Dedifferentiated amniotic fluid mesenchymal stem cell (primary cell): ENCODE measurements around the gene ARHGAP23.
A peak's percentile ranks its signal among the peaks of the same experiment; 100 is the strongest.

Experiments
- DNase-seq: peaks from one replicate; pipeline ENCODE4 v3.0.0-alpha.2; 2016; ENCODE audit errors: extremely low spot score

Gene ARHGAP23

DNA sequence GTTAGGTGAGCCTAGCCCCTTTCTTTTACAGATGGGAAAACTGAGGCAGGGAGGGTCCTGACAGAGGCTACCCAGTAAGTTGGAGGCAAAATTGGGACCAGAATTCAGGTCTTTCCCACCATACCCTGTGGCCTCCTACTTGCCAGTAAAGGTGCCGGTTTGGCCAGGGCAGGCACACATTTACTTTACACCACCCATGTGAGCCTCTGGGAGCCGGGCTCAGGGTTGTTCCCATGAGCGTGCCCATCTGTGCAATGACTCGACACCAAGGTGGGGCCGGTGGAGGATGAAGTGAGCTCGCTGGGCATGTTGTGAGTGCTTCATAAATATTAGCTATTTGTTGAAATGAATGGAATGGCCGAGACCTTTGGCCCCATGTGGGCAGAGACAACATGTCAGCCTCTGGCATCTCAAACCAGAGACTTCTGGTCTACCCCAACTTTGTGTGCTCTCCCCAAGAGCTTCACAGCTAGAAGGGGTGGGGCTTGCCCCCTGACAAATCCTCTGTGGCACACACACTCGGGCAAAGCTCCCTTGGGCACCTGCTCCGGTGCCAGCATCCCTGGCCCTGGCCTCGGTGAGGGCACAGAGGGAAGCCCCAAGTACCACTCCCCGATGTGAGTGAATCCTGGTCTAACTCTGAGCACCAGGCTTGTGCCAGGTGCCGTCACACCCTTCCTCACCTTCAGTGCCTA lies 117.4 kb downstream of the ARHGAP23 start:
- no peak for DNase-seq

DNA sequence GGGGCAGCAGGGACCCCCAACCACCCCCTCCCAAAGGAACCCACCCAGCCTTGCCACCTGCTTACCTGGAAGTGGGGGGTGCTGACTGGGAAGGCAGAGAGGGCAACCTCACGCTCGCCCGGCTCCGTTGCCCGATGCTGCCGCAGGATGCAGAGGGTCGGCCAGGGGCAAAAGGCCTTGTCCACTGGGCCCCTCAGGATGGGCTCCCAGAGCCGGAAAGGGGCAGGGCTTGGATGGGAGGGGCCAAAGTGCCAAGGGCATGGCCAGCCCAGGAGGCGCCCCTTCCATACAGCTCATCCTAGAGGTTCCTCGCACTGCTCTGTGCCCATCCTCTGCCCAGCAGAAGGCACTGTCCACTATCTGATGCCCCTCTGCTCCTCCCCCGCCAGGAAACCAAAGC lies 118.1 kb downstream of the ARHGAP23 start:
- no peak for DNase-seq

DNA sequence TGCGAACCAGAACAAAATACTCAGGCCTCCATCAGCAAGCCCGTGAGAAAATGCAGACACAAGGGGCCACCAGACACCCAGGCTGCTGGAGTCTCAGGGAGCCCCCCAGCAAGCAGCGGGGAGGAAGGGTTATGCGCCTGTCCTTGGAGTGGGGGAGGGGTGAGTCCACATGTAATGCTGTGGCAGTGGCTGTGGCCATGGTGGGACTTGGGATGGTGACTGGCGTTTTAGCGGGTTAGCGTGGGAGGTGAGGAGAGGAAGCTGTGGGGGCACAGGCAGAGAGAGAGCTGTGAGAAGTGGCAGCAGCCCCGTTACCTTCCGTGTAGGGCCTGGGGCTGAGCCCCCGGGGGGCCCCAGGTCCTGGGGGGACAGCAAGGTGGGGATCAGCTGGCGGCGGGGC lies 119.2 kb downstream of the ARHGAP23 start:
- no peak for DNase-seq

DNA sequence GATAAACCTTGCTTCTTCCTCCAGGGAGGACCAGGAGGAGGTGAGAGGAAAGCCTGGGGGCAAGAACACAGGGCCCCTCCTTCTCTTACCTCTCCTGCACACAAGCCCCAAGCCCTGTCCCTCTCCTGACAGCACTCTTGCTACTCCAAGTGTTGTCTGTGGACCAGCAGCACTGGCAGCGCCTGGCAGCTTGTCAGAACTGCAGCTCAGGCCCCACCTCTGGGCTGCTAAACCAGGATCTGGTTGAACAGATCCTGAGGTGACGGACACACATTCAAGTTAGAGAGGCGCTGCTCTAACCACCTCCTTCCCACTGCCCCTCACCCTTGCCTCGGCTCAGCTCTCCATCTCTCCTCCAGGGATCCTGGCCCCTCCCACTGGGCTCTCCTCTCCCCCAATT lies 121.0 kb downstream of the ARHGAP23 start:
- no peak for DNase-seq

DNA sequence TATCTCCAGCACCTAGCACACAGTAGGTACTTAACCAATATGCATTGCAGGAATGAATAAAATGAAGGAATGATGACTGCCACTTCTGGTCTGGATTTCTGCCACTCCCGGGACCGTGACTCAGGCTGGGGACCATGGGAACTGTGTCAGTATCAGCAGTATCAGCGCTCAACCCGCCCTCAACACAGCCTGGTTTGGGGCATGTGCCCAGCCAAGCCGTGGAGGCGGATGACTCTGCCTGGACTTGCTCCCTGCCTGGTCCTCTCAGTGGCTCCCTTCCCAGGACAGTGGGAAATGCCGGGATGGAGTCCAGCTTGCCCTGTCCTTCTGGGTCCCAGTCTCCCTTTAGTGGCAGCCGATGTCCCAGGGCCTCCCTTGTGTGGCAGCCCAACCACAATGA lies 122.4 kb downstream of the ARHGAP23 start:
- no peak for DNase-seq

DNA sequence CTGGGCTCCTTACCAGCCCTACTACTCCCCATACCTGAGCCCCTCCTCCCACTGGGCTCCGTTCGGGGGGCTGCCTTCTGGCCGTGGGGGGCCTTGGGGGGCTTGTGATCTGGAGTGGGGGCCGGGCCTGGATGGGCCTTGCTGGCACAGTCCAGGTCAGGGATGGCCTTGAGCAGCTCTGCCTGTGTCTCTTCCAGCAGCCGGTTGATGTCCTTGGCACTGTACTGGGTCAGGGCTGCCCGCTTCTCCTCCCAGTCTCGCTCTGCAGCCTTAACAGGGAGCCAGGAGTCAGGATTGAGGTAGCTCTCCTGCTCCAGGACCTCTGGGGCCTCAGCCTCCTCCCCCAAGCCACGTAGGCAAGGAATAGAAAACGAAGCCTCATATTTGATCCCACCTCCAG lies 122.9 kb downstream of the ARHGAP23 start:
- no peak for DNase-seq

DNA sequence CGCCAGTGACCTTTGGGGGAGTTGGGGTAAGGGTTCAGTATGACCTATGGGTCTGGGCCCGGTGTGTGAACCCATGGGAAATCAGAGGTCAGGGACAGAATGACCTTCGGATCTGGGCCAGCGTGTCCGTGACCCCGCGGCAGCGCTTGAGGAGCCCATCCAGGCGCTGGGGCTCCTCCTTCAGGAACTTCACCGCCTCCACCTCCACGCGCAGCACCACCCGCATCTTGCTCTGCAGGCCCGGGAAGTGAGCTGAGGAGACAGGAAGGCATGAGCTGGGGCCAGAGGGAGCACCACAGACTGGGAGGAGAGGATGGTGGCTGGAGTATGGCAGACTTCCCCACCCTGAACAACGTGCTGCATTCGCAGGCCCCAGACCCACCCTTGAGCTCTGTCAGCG lies 124.1 kb downstream of the ARHGAP23 start:
- no peak for DNase-seq

DNA sequence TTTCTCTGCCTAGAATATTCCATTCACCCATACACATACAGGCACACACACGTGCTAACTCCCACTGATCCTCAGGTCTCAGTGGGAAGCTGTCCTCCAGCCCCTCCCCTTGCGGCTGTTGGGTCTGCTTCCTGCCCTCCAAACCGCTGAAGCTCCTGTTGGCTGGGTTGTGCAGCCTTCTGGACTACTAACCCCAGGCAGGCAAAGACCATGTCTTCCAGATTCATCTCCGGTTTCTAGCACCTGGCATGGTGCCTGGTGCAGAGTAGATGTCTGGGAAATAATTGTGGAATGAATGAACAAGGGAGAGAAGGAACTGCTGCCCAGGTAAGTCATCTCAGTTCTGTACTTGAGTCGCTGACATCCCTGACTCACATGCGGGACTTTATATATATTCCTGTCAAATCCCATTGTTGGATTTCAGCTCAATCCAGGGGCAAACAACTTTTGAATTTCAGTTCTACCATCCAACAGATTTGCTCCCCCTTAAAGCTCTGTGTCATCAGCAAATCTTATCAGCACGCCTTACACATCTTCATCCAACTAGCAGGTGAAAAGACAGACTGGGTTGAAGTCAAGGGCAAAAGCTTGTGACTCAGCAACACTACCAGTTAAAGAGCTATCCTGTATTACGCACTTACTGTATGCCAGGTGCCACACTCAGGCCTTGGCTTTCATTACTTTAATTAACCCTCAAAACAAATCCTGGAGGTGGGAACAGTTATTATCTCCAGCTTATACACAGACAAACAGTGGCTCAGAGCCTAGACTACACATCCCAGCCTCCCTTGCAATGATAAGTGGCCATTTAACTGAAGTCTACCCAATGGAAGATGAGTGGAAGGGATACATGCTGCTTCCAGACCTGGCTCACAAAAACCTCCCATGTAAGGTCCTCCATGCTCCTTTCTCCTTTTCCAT lies 126.4 kb downstream of the ARHGAP23 start:
- DNase-seq = no peak

DNA sequence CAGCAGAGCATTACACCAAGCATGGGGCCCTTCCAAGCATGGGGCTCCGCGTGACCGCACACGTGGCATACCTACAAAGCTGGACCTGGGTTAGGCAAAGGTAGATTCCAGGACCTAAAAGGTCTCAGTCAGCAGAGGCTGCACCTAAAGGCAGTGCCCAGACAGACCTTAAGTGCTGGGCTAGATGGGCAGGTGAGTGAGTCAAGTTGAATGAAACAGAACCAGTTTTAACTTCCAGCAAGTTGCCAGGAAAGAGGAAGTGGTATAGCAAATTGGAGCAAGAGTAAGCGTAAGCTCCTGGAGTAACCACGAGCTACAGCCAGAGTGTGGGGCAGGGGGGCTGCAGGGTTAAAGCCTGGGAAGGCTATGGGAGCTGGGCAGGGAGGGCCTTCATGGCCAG lies 128.0 kb downstream of the ARHGAP23 start:
- no peak for DNase-seq

DNA sequence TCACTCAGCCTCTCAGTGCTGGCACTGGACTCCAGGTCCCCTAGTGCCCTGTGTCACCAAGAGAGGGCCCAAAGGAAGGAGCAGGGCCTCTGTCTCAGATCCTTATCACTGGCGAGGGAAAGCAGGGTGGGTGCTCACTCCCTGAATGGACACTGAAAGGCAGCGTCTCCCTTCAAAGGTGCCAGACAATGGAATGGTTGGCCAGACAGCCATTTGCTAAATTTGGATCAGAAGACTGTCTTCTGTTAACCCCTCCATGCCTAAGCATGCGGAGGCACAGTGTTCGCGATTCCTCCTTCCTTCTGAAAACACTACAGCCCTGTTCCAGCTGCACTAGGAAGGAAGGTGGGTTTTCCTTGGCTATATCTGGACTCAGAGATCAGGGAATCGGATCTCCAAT lies 129.1 kb downstream of the ARHGAP23 start:
- DNase-seq = no peak

DNA sequence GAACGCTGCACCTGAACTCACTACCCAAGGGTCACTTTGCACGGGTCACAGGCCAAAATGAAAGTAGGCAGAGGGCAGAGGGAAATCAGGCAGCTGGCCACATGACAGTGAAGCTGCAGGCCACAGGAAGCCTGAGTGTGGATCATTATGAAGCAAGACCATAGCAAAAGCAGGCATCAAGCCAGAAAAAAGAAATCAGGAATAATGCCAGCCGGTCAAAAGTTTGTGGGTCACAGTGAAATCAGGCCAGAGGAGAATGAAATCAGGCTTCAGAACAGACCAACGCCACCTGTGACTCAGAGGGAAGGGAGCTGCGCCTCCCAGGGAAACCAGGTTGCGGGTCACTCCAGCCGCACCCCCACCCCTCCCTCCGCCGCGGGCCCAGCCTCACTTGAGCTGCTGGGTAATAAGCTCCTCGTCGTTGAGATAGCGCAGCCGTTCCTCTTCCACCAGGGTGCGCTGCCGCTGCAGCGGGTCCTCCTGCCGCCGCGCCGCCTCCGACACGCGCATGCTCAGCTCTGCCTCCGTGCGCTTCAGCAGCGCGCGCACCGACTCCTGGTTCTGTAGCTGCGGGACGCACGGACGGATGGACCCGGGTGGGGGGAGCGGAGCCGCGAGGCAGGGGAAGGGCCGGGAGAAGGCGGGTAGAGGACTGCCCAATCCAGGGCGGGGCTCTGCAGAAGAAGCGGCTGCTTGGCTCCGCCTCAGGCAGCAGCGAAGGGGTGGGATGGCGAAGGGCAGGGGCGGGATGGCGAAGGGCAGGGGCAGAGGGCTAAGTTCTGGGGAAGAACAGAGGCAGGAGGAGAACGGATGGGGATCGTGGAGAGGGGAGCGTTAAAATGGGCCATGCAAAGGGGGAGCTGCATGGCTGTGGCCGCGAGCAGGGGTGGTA lies 129.8 kb downstream of the ARHGAP23 start:
- DNase-seq = peak; percentile 89

DNA sequence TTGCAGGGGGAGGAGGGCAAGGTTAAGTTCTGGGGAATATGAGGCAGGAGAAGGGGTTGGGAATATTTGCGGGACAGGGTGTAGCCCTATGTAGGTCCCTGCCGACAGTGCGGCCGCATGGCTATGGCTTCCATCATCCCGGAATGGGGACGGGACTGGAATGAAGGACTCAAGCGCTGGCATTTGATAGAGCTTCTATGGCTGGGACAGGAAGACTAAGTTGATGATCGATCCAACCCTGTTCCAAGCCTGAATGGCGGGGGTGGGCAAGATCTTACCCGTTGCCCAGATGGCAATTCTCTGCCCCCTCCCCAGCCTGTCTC lies 130.4 kb downstream of the ARHGAP23 start:
- no peak for DNase-seq

DNA sequence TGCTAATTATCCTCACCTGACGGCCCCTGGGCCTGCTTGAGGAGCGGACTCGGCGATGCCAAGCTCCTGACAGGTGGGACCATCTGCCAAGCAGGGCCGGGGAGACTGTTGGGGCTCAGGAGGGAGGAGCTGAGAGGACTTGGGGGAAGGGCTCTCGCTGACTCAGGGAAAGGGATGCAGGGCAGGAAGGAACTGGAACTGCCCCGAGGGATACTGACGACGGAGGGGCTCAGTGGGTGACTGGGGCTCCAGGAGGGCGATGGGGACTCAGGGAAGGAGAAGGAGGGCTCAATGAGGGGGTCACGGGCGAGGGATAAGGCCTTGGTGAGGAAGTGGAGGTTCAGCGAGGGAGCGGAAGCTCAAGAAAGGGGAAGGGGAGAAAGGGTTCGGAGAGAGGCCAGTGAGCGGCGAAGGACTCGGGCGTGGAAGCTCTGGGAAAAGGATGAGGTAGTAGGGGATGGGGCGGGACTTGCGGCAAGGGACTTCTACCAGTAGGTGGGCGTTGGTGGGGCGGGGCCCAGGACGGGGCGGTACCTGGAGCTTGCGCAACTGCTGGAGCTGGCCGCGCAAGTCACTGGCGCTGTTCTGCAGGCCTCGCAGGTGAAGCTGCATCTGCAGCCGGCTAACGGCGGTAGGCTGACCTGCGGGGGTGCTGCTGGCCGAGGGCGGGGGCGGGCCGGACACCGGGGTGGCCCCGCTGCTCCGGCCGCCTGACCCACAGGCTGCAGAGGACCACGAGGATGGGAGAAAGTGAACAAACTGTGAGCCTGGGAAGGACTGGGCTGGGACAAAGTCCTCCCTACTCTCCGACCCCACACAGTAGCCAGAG lies 131.0 kb downstream of the ARHGAP23 start:
- DNase-seq = no peak

DNA sequence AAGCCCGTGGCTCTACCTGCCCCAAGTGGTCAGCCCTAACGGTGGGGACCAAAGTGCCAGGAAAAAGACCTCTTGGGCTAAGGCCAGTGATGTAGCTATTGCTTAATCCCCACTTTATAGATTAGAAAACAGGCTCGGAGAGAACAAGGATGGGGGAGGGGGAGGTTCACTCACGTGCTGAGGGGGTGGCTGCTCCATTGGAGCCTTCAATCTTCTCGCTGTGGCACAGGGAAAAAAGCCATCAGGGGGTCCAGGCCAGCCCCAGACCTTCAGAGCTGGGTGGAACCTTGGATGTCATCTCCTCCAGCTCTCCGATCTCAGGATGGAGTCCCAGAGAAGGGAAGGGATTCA lies 131.6 kb downstream of the ARHGAP23 start:
- DNase-seq = no peak

DNA sequence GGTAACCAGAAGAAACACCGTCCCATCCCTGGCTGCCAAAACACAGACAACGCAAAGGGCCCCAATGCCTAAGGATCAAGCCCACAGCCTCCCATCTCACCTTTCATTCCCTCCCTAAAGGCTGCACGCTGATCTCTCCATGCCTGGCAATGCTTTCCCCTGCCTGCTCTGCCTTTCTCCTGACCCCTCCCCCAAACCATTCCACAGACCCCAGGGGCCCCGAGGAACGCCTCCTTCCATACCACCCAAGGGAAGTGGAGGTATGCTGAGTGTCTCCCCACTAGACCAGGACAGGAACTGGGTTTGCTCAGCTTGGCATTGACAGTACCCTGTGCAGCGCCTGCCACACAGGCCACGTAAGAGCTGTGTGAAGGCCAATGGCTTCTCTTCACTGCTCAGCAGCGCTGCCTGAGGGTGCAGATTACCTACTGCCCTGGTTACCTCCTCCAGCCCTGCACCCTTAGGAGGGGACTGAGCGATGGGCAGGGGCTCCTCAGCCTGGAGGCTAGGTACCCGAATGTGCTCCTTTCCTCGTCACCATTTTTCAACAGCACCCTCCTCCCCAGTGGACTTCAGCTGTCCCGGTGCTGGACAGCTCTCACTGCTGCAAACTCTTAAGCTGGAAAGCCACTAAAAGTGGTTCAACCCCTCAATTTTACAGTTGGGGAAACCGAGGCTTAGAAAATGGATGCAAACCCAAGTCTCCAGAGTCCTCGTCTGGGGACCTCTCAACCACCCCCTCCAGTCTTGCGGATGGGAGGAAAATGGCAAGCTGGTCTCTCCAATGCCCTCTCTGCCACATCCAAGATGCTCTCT lies 132.4 kb downstream of the ARHGAP23 start:
- DNase-seq = peak; percentile 26

DNA sequence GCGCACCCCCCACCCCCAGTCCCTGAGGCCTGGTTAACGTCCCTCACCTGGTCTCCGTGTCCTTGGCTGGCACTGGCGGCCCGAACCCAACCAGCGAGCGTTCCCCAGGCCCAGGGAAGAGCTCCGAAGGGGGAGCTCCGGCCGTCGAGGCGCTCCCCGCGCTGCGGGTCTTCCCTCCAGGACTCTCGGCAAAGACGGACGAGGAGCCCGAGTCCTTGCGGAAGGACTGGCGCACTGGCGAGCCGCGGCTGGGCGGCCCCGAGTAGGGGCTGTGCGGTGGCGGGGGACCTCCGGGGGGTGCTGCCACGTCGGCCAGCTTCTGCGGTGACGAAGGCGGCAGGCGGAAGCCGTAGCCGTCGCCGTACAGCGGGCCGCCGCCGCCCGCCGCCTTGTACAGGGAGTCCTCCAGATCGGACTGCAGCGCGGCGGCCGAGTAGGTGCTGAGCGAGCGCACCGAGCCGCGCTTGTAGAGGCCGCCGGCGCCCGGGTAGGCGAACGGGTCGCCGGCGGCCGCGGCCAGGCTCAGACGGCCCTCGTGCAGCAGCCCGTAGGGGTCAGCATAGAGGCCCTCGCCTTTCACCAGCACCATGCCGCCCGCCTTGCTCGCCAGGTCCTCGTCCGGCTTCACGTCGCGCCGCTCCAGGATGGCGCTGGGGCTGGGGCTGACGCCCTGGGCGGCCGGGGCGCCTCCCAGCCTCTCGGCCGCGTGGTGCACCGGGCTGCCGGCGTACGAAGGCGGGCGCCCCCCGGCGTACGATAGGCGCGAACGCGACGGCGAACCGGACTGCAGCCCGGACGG lies 133.4 kb downstream of the ARHGAP23 start:
- DNase-seq = no peak
